22Rv1 (cell line): ENCODE data around the gene FPR1.

ENCODE experiments used
- CTCF ChIP-seq: fragments of 450-650 bp; IDR thresholded peaks from 2 replicates; pipeline ENCODE4 v1.5.1; 2017; ENCODE audit warnings: mild to moderate bottlenecking
- ZFX ChIP-seq: fragments of 450-650 bp; IDR thresholded peaks from 2 replicates; pipeline ENCODE4 v1.6.1; 2017; ENCODE audit warnings: antibody characterized with exemption, borderline replicate concordance

GRCh38 chr19:51733742-51734522, 17.7 kb downstream of the FPR1 start:
- TF ChIP-seq CTCF = no peak
- TF ChIP-seq ZFX = no peak
